HG03066 (cell line): ENCODE measurements around the gene SPCS2.
"Not testable (repeated sequence)": the region's sequence is repeated elsewhere in the genome, so short reads cannot be mapped to it uniquely, and the experiment has no call there.

Experiments
- ATAC-seq: cut with Tn5 transposase; IDR thresholded peaks from one replicate; pipeline ENCODE4 v1.9.1; 2021; ENCODE audit warnings: low read depth; ENCODE audit not compliant: unreplicated experiment

SPCS2 gene

GRCh38 chr11:74990941-74991340 lies 41.9 kb downstream of the SPCS2 start:
- ATAC-seq, result no peak

GRCh38 chr11:74992852-74993251 lies 43.8 kb downstream of the SPCS2 start:
- no peak for ATAC-seq

GRCh38 chr11:75000975-75001354 lies 51.9 kb downstream of the SPCS2 start:
- ATAC-seq, result no peak

- ATAC-seq, result no peak
Measured at GRCh38 chr11:75001686-75002085, 52.6 kb downstream of the SPCS2 start.

- no peak for ATAC-seq
Measured at GRCh38 chr11:75002516-75002915, 53.5 kb downstream of the SPCS2 start.

- ATAC-seq, result no peak
Measured at GRCh38 chr11:75004215-75004614, 55.1 kb downstream of the SPCS2 start.

- no peak for ATAC-seq
Measured at GRCh38 chr11:75011357-75011756, 62.3 kb downstream of the SPCS2 start.

GRCh38 chr11:75011872-75012271 lies 62.8 kb downstream of the SPCS2 start:
- no peak for ATAC-seq

- no peak for ATAC-seq
Measured at GRCh38 chr11:75013051-75013450, 64.0 kb downstream of the SPCS2 start.

GRCh38 chr11:75014129-75014528 lies 65.1 kb downstream of the SPCS2 start:
- no peak for ATAC-seq

GRCh38 chr11:75019200-75019599 lies 70.1 kb downstream of the SPCS2 start:
- ATAC-seq, result not testable (repeated sequence)

- ATAC-seq, result not testable (repeated sequence)
Measured at GRCh38 chr11:75020328-75020727, 71.3 kb downstream of the SPCS2 start.

- ATAC-seq, result peak; percentile 73
Measured at GRCh38 chr11:75022296-75022695, 73.2 kb downstream of the SPCS2 start.

GRCh38 chr11:75022759-75023396 lies 73.8 kb downstream of the SPCS2 start:
- no peak for ATAC-seq

GRCh38 chr11:75023446-75024067 lies 74.5 kb downstream of the SPCS2 start:
- ATAC-seq, result no peak

GRCh38 chr11:75024068-75024449 lies 75.0 kb downstream of the SPCS2 start:
- no peak for ATAC-seq

GRCh38 chr11:75024764-75025211 lies 75.7 kb downstream of the SPCS2 start:
- ATAC-seq, result no peak

GRCh38 chr11:75025561-75025960 lies 76.5 kb downstream of the SPCS2 start:
- ATAC-seq, result no peak

- no peak for ATAC-seq
Measured at GRCh38 chr11:75028321-75028720, 79.3 kb downstream of the SPCS2 start.
